ENCODE results near the gene TRIM62.

- no peak for TF ChIP-seq POLR2A (IDR thresholded peaks at IDR 0.05; ENCODE audit: low read length)
- TF ChIP-seq CEBPB (IDR thresholded peaks at IDR 0.05): no peak
- no peak for TF ChIP-seq ATOH8 (CRISPR knock-in tag; IDR thresholded peaks at IDR 0.05; ENCODE audit: low read depth)
- TF ChIP-seq GATA3 (IDR thresholded peaks at IDR 0.05; ENCODE audit: borderline replicate concordance): no peak
- TF ChIP-seq MAX (IDR thresholded peaks at IDR 0.05): no peak
- TF ChIP-seq CTCF (IDR thresholded peaks at IDR 0.05): no peak
Observed at GRCh38 chr1:33176887-33177286, 5.0 kb downstream of the TRIM62 start.

Measured in A549 (cell line).